Smooth muscle cell (in vitro differentiated cells): ENCODE results near the gene SMIM38. TPM values are rescaled to one million over a fixed set of nuclear protein-coding genes. Genes with fewer than 3 reads are reported as not detected.
A peak's percentile ranks its signal among the peaks of the same experiment; 100 is the strongest.

Experiments used
- DNase-seq: peaks from one replicate; lab custom pipeline; 2025; ENCODE audit not compliant: unreplicated experiment; lab: John Stamatoyannopoulos, UW
- H2AFZ ChIP-seq: fragments of 200-600 bp; sonication (generic); 2 replicates; pipeline ENCODE4 v1.6.0; 2016; ENCODE audit warnings: antibody characterized with exemption, low read depth, mild to moderate bottlenecking
- H3F3A ChIP-seq: fragments of 200-600 bp; sonication (generic); 2 replicates; pipeline ENCODE4 v1.6.0; 2017; ENCODE audit warnings: antibody characterized with exemption, low read depth
- H3K27ac ChIP-seq: fragments of 200-600 bp; sonication (generic); 2 replicates; pipeline ENCODE4 v1.5.1; 2016; ENCODE audit warnings: low read depth, mild to moderate bottlenecking
- H3K27me3 ChIP-seq: fragments of 200-600 bp; sonication (generic); 2 replicates; pipeline ENCODE4 v1.6.1; 2016; ENCODE audit warnings: low read depth, mild to moderate bottlenecking
- H3K36me3 ChIP-seq: fragments of 200-600 bp; sonication (generic); 2 replicates; pipeline ENCODE4 v1.5.1; 2016; ENCODE audit warnings: low read depth
- H3K4me1 ChIP-seq: fragments of 200-600 bp; sonication (generic); 2 replicates; pipeline ENCODE4 v1.5.1; 2016; ENCODE audit warnings: low read depth
- H3K4me2 ChIP-seq: fragments of 200-600 bp; sonication (generic); 2 replicates; pipeline ENCODE4 v1.6.0; 2016; ENCODE audit warnings: mild to moderate bottlenecking
- H3K4me3 ChIP-seq: fragments of 200-600 bp; sonication (generic); 2 replicates; pipeline ENCODE4 v1.5.1; 2016; ENCODE audit warnings: mild to moderate bottlenecking
- H3K79me2 ChIP-seq: fragments of 200-600 bp; sonication (generic); 2 replicates; pipeline ENCODE4 v1.6.0; 2016; ENCODE audit warnings: low read depth, mild to moderate bottlenecking
- H3K9ac ChIP-seq: fragments of 200-600 bp; sonication (generic); 2 replicates; pipeline ENCODE4 v1.6.0; 2016; ENCODE audit warnings: low read depth
- H3K9me3 ChIP-seq: fragments of 200-600 bp; sonication (generic); replicated peaks from 2 replicates; pipeline ENCODE4 v1.5.1; 2016; ENCODE audit warnings: low read depth
- H4K20me1 ChIP-seq: fragments of 200-600 bp; sonication (generic); 2 replicates; pipeline ENCODE4 v1.6.0; 2016; ENCODE audit warnings: low read depth
- CTCF ChIP-seq: fragments of 200-600 bp; sonication (generic); IDR thresholded peaks from 2 replicates; pipeline ENCODE4 v1.5.1; 2017; ENCODE audit warnings: borderline replicate concordance, mild to moderate bottlenecking, antibody characterized with exemption; ENCODE audit not compliant: insufficient read depth, poor library complexity, severe bottlenecking
- WGBS: methylation state at CpG from one replicate; pipeline ENCODE4 v1.1.7; 2016; ENCODE audit warnings: low lambda C conversion rate; 5-methylcytosine and 5-hydroxymethylcytosine counted together
- polyA plus RNA-seq: library from polyadenylated mRNA; unstranded; fragments of >200 nt; fragmentation: Nextera tagmentation; extraction: Ambion mirVana; gene quantifications from 2 replicates; pipeline ENCODE4 v1.2.1, GENCODE V29; 2016
- total RNA-seq: library from RNA; depleted of rRNA; stranded (reverse); fragments of >200 nt; gene quantifications from 2 replicates; pipeline ENCODE4 v1.2.3, GENCODE V29; 2014

The SMIM38 gene
- total and polyA plus RNA-seq, 2 experiments from 2014 or later = 0.27 TPM; not detected in 1

GRCh38 chr11:69163842-69164241 is 8.1 kb downstream of the SMIM38 start:
- Histone ChIP-seq H4K20me1 (no peaks in the 10 kb centered on the region), H3K4me3 (no peak overlapping the region), H3F3A (no peaks in the 10 kb centered on the region), H3K27ac (no peak overlapping the region), H3K9ac (no peak overlapping the region), H3K79me2 (no peaks in the 10 kb centered on the region), H2AFZ (no peak overlapping the region), H3K4me1 (no peaks in the 10 kb centered on the region), H3K9me3 (peaks cover 3% of the 10 kb centered on the region), H3K36me3 (no peaks in the 10 kb centered on the region), H3K4me2 (no peak overlapping the region), H3K27me3 (no peaks in the 10 kb centered on the region)
- DNase-seq = no peak
- WGBS = 95% methylated on average over 1 of the region's 1 CpG
- TF ChIP-seq CTCF = no peak

GRCh38 chr11:69164824-69165223 is 9.1 kb downstream of the SMIM38 start:
- Histone ChIP-seq H3K4me1 (no peaks in the 10 kb centered on the region), H3K27ac (no peak overlapping the region), H3K9ac (no peak overlapping the region), H3K36me3 (no peaks in the 10 kb centered on the region), H3F3A (no peaks in the 10 kb centered on the region), H2AFZ (no peak overlapping the region), H3K27me3 (no peaks in the 10 kb centered on the region), H3K4me2 (no peak overlapping the region), H3K9me3 (peaks cover 3% of the 10 kb centered on the region), H3K4me3 (no peak overlapping the region), H4K20me1 (no peaks in the 10 kb centered on the region), H3K79me2 (no peaks in the 10 kb centered on the region)
- 84% methylated on average over 10 of the region's 10 CpGs for WGBS
- no peak for DNase-seq
- TF ChIP-seq CTCF = no peak

GRCh38 chr11:69165775-69166174 is 10.0 kb downstream of the SMIM38 start:
- H3K27me3 ChIP-seq = no peaks in the 10 kb centered on the region
- H3F3A ChIP-seq = no peaks in the 10 kb centered on the region
- H4K20me1 ChIP-seq = no peaks in the 10 kb centered on the region
- TF ChIP-seq CTCF = no peak
- H3K27ac ChIP-seq = no peak overlapping the region
- no peaks in the 10 kb centered on the region for H3K79me2 ChIP-seq
- H3K9me3 ChIP-seq = peaks cover 3% of the 10 kb centered on the region
- WGBS = 98% methylated on average over 2 of the region's 2 CpGs
- no peak for DNase-seq
- peak overlapping the region; percentile 57 for H3K4me2 ChIP-seq
- no peak overlapping the region for H3K9ac ChIP-seq
- no peaks in the 10 kb centered on the region for H3K4me1 ChIP-seq
- no peak overlapping the region for H3K4me3 ChIP-seq
- H3K36me3 ChIP-seq = no peaks in the 10 kb centered on the region
- H2AFZ ChIP-seq = no peak overlapping the region

- H3K79me2 ChIP-seq = no peaks in the 10 kb centered on the region
- WGBS = 40% methylated on average over 21 of the region's 21 CpGs
- H3F3A ChIP-seq = no peaks in the 10 kb centered on the region
- no peak overlapping the region for H3K9ac ChIP-seq
- no peaks in the 10 kb centered on the region for H4K20me1 ChIP-seq
- DNase-seq = peak; percentile 19
- no peaks in the 10 kb centered on the region for H3K27me3 ChIP-seq
- no peak overlapping the region for H3K27ac ChIP-seq
- H3K36me3 ChIP-seq = no peaks in the 10 kb centered on the region
- H2AFZ ChIP-seq = no peak overlapping the region
- H3K4me1 ChIP-seq = no peaks in the 10 kb centered on the region
- peaks cover 3% of the 10 kb centered on the region for H3K9me3 ChIP-seq
- no peak overlapping the region for H3K4me3 ChIP-seq
- peak overlapping the region; percentile 57 for H3K4me2 ChIP-seq
- TF ChIP-seq CTCF = no peak
Measured at GRCh38 chr11:69166218-69167115, 10.7 kb downstream of the SMIM38 start.
